Naive B cell (primary cell): ENCODE measurements around the gene GALNT9. TPM values are rescaled to one million over a fixed set of nuclear protein-coding genes. Genes with fewer than 3 reads are reported as not detected.

Experiments
- ATAC-seq, 2 donors: fragments of 150-1000 bp; cut with Tn5 transposase; 2 replicates each; pipeline ENCODE4 v1.10.0; 2021; ENCODE audit warnings: low read depth in 2 of 2, mild to moderate bottlenecking in 2 of 2, moderate library complexity in 2 of 2
- DNase-seq: peaks from one replicate; pipeline ENCODE4 v3.0.0; 2022
- H3K27ac Mint-ChIP-seq, 6 donors: one replicate each; pipeline ENCODE4 v1.8.0; 2020 to 2022; ENCODE audit warnings: mild to moderate bottlenecking in 6 of 6, mixed read lengths in 6 of 6, moderate library complexity in 5 of 6, inconsistent platforms in 2 of 6
- H3K27me3 Mint-ChIP-seq, 3 donors: one replicate each; pipeline ENCODE4 v1.8.0; 2021 to 2022; ENCODE audit warnings: mixed read lengths in 3 of 3, mild to moderate bottlenecking in 1 of 3
- H3K36me3 Mint-ChIP-seq, 2 donors: one replicate each; pipeline ENCODE4 v1.8.0; 2020 to 2022; ENCODE audit warnings: mixed read lengths in 2 of 2, inconsistent platforms in 1 of 2, mild to moderate bottlenecking in 1 of 2
- H3K4me1 Mint-ChIP-seq, 3 donors: one replicate each; pipeline ENCODE4 v1.8.0; 2020 to 2022; ENCODE audit warnings: mixed read lengths in 3 of 3, inconsistent platforms in 1 of 3, mild to moderate bottlenecking in 1 of 3, moderate library complexity in 1 of 3
- H3K4me3 Mint-ChIP-seq, 8 donors: one replicate each; pipeline ENCODE4 v1.8.0; 2020 to 2022; ENCODE audit warnings: mild to moderate bottlenecking in 8 of 8, mixed read lengths in 8 of 8, moderate library complexity in 8 of 8, inconsistent platforms in 2 of 8
- H3K9me3 Mint-ChIP-seq, 7 donors: one replicate each; pipeline ENCODE4 v1.8.0; 2020 to 2022; ENCODE audit warnings: mixed read lengths in 7 of 7, mild to moderate bottlenecking in 5 of 7, inconsistent platforms in 2 of 7, moderate library complexity in 1 of 7
- polyA plus RNA-seq, 6 donors: library from polyadenylated mRNA; unstranded; fragments of 300-500 nt; fragmentation: Illumina TruSeq; gene quantifications; one replicate each; pipeline ENCODE4 v1.2.3, GENCODE V29; 2021; ENCODE audit warnings: low read depth in 6 of 6

GALNT9 gene
- polyA plus RNA-seq, 6 donors from 2014 or later: 0.43 to 3.0 (median 0.74) TPM; not detected in 3

- H3K9me3 Mint-ChIP-seq: peaks cover under 1 to 19% (median 10%) of the 10 kb centered on the region in 7 donors
- H3K27me3 Mint-ChIP-seq: peaks cover 0 to 25% (median 9%) of the 10 kb centered on the region in 3 donors
- no peak for DNase-seq
- H3K4me1 Mint-ChIP-seq: peaks cover 19 to 20% (median 19%) of the 10 kb centered on the region in 3 donors
- H3K4me3 Mint-ChIP-seq: peak overlapping the region in 7 of 8 donors; percentile 18 to 85 (median 68)
- peak overlapping the region in 3 of 6 donors; percentile 31 to 60 (median 44) for H3K27ac Mint-ChIP-seq
- H3K36me3 Mint-ChIP-seq: peaks cover 0 to 21% of the 10 kb centered on the region in 2 donors
- ATAC-seq: no peak
Observed at GRCh38 chr12:132185705-132186104, 143.7 kb downstream of the GALNT9 start.

- H3K4me3 Mint-ChIP-seq: no peak overlapping the region
- H3K9me3 Mint-ChIP-seq: peaks cover 0 to 19% (median 9%) of the 10 kb centered on the region in 7 donors
- DNase-seq (no peak), ATAC-seq (no peak)
- no peak overlapping the region for H3K27ac Mint-ChIP-seq
- peaks cover 0 to 21% of the 10 kb centered on the region in 2 donors for H3K36me3 Mint-ChIP-seq
- H3K4me1 Mint-ChIP-seq: peaks cover 10 to 21% (median 13%) of the 10 kb centered on the region in 3 donors
- peaks cover 0 to 36% (median 18%) of the 10 kb centered on the region in 3 donors for H3K27me3 Mint-ChIP-seq
Observed at GRCh38 chr12:132182711-132183365, 146.6 kb downstream of the GALNT9 start.

GRCh38 chr12:132182206-132182710 is 147.1 kb downstream of the GALNT9 start:
- Mint-ChIP-seq H3K9me3 (peaks cover 0 to 19% (median 9%) of the 10 kb centered on the region in 7 donors), H3K27ac (no peak overlapping the region), H3K4me1 (peaks cover 10 to 20% (median 13%) of the 10 kb centered on the region in 3 donors), H3K4me3 (no peak overlapping the region), H3K36me3 (peaks cover 0 to 21% of the 10 kb centered on the region in 2 donors), H3K27me3 (peaks cover 0 to 31% (median 18%) of the 10 kb centered on the region in 3 donors)
- ATAC-seq: no peak
- DNase-seq: no peak

- Mint-ChIP-seq H3K4me3 (no peak overlapping the region), H3K36me3 (peaks cover 0 to 21% of the 10 kb centered on the region in 2 donors), H3K27me3 (peaks cover 0 to 29% (median 18%) of the 10 kb centered on the region in 3 donors), H3K27ac (peak overlapping the region in 1 of 6 donors; percentile 10), H3K9me3 (peaks cover 0 to 19% (median 9%) of the 10 kb centered on the region in 7 donors), H3K4me1 (peaks cover 6 to 15% (median 13%) of the 10 kb centered on the region in 3 donors)
- ATAC-seq (no peak), DNase-seq (no peak)
Observed at GRCh38 chr12:132181570-132182200, 147.7 kb downstream of the GALNT9 start.

GRCh38 chr12:132180648-132181546 is 148.5 kb downstream of the GALNT9 start:
- H3K27me3 Mint-ChIP-seq: peaks cover 0 to 34% (median 18%) of the 10 kb centered on the region in 3 donors
- DNase-seq: no peak
- no peak overlapping the region for H3K27ac Mint-ChIP-seq
- H3K4me3 Mint-ChIP-seq: no peak overlapping the region
- H3K9me3 Mint-ChIP-seq: peaks cover 0 to 17% (median 7%) of the 10 kb centered on the region in 7 donors
- ATAC-seq: no peak
- peaks cover 0 to 13% (median 11%) of the 10 kb centered on the region in 3 donors for H3K4me1 Mint-ChIP-seq
- peaks cover 0 to 18% of the 10 kb centered on the region in 2 donors for H3K36me3 Mint-ChIP-seq

GRCh38 chr12:132179431-132180362 is 149.7 kb downstream of the GALNT9 start:
- H3K4me3 Mint-ChIP-seq: peak overlapping the region in 2 of 8 donors; percentile 29 to 39
- no peak overlapping the region for H3K27ac Mint-ChIP-seq

GRCh38 chr12:132178801-132179401 is 150.5 kb downstream of the GALNT9 start:
- Mint-ChIP-seq H3K4me1 (peaks cover 0 to 13% (median 11%) of the 10 kb centered on the region in 3 donors), H3K4me3 (no peak overlapping the region), H3K27me3 (peaks cover 0 to 34% (median 25%) of the 10 kb centered on the region in 3 donors), H3K9me3 (peaks cover 0 to 7% (median 0%) of the 10 kb centered on the region in 7 donors), H3K36me3 (peaks cover 0 to 12% of the 10 kb centered on the region in 2 donors), H3K27ac (no peak overlapping the region)
- no peak for DNase-seq
- ATAC-seq: no peak

More at GRCh38 chr12:132179431-132180362, 149.7 kb downstream of the GALNT9 start:
- Mint-ChIP-seq H3K4me1 (peaks cover 0 to 13% (median 11%) of the 10 kb centered on the region in 3 donors), H3K9me3 (peaks cover 0 to 7% (median 3%) of the 10 kb centered on the region in 7 donors), H3K36me3 (peaks cover 0 to 12% of the 10 kb centered on the region in 2 donors), H3K27me3 (peaks cover 0 to 34% (median 21%) of the 10 kb centered on the region in 3 donors)
- DNase-seq (no peak), ATAC-seq (no peak)

- DNase-seq (no peak), ATAC-seq (no peak)
- Mint-ChIP-seq H3K4me1 (peaks cover 0 to 13% (median 11%) of the 10 kb centered on the region in 3 donors), H3K36me3 (peaks cover 0 to 12% of the 10 kb centered on the region in 2 donors), H3K4me3 (peak overlapping the region in 1 of 8 donors; percentile 72), H3K27me3 (peaks cover 0 to 37% (median 27%) of the 10 kb centered on the region in 3 donors), H3K27ac (no peak overlapping the region), H3K9me3 (peaks cover 0 to 5% (median 0%) of the 10 kb centered on the region in 7 donors)
Observed at GRCh38 chr12:132178316-132178715, 151.1 kb downstream of the GALNT9 start.

GRCh38 chr12:132176920-132177551 is 152.4 kb downstream of the GALNT9 start:
- ATAC-seq (no peak), DNase-seq (no peak)
- Mint-ChIP-seq H3K27me3 (peaks cover 0 to 40% (median 37%) of the 10 kb centered on the region in 3 donors), H3K27ac (no peak overlapping the region), H3K4me1 (peaks cover 0 to 19% (median 13%) of the 10 kb centered on the region in 3 donors), H3K36me3 (no peaks in the 10 kb centered on the region), H3K4me3 (peak overlapping the region in 1 of 8 donors; percentile 20), H3K9me3 (peaks cover 0 to 3% (median 0%) of the 10 kb centered on the region in 7 donors)

- ATAC-seq (no peak), DNase-seq (no peak)
- Mint-ChIP-seq H3K9me3 (peaks cover 0 to 3% (median 0%) of the 10 kb centered on the region in 7 donors), H3K36me3 (no peaks in the 10 kb centered on the region), H3K4me1 (peaks cover 0 to 19% (median 13%) of the 10 kb centered on the region in 3 donors), H3K27ac (no peak overlapping the region), H3K27me3 (peaks cover 0 to 40% (median 35%) of the 10 kb centered on the region in 3 donors), H3K4me3 (no peak overlapping the region)
Observed at GRCh38 chr12:132176385-132176919, 152.9 kb downstream of the GALNT9 start.
